Endothelial cell of hepatic sinusoid (primary cell): ENCODE results near the gene KRT80.

Experiments used
- in situ Hi-C: cut with HindIII; loops from 2 replicates; pipeline ENCODE4 v1.10.0; 2017; ENCODE audit warnings: low sequenced_read_pairs

Gene KRT80

DNA sequence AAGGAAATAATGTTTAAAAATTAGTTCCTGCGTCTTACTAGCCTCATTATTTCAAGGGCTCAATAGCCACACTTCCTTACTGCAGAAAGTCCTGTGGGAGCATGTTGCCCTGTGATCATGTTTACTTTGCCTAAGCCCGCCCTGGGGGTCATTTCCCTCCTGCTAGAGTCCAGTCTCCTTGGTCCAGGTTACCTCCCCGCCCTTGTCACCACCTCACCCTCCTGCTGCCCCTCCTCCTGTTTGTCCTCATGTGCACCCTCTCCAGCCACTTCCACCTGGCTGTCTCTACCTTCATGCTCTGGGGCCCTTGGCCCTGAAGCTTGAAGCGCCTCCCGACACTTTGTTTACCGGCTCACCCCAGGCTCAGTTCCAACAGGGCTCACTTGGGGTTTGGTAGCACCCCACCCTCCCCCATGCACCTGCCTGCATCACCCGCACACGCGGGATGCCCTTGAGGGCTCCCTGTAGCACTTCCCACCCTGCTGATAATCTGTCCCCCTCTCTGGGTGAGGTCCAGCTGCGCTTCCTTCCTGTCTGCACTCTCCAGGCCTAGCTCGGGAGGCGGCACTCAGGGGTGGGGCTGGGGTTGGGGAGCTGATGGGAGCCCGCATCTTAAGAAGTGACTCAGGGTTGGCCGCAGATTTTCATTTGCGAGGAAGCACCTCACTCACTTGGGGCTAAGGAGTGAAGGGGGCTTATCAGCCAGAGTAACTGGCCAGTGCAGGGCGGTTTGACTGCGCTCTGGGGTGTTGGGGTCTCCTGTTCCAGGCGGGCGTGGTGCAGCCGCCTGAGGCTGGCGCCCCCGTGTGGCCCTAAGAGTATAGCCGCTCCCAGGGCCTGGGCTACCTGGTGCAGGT lies 72.2 kb downstream of the KRT80 start:
- in situ Hi-C loops: loop anchor here (5.0 kb wide), 2 partner anchors 37 to 97 kb away; no protein-coding TSS in a partner anchor
